ENCODE measurements around the gene TRAPPC8. TPM values are rescaled to one million over a fixed set of nuclear protein-coding genes. Genes with fewer than 3 reads are reported as not detected.
"Not testable (repeated sequence)": the region's sequence is repeated elsewhere in the genome, so short reads cannot be mapped to it uniquely, and the experiment has no call there.

TRAPPC8 gene
- total RNA-seq, 2 donors from 2014 or later = 43.1 to 49.2 TPM

GRCh38 chr18:31952223-31952622 is 9.3 kb upstream of the TRAPPC8 start:
- no peak overlapping the region for H3K27ac ChIP-seq
- no peak overlapping the region for H3K4me3 ChIP-seq
- no peaks in the 10 kb centered on the region for H3K9me3 ChIP-seq
- H3K9ac ChIP-seq (ENCODE audit: low read depth in 2 of 2, low read length in 2 of 2) = no peak overlapping the region
- TF ChIP-seq, protein P1, sequence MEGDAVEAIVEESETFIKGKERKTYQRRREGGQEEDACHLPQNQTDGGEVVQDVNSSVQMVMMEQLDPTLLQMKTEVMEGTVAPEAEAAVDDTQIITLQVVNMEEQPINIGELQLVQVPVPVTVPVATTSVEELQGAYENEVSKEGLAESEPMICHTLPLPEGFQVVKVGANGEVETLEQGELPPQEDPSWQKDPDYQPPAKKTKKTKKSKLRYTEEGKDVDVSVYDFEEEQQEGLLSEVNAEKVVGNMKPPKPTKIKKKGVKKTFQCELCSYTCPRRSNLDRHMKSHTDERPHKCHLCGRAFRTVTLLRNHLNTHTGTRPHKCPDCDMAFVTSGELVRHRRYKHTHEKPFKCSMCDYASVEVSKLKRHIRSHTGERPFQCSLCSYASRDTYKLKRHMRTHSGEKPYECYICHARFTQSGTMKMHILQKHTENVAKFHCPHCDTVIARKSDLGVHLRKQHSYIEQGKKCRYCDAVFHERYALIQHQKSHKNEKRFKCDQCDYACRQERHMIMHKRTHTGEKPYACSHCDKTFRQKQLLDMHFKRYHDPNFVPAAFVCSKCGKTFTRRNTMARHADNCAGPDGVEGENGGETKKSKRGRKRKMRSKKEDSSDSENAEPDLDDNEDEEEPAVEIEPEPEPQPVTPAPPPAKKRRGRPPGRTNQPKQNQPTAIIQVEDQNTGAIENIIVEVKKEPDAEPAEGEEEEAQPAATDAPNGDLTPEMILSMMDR (IDR thresholded peaks at IDR 0.05) = no peak
- DNase-seq = no peak
- intact Hi-C loops (cut with DNase I) = no loop called here
- no peaks in the 10 kb centered on the region for H3K36me3 ChIP-seq
- no peaks in the 10 kb centered on the region for H3K4me1 ChIP-seq
- no peaks in the 10 kb centered on the region for H3K27me3 ChIP-seq

DNA sequence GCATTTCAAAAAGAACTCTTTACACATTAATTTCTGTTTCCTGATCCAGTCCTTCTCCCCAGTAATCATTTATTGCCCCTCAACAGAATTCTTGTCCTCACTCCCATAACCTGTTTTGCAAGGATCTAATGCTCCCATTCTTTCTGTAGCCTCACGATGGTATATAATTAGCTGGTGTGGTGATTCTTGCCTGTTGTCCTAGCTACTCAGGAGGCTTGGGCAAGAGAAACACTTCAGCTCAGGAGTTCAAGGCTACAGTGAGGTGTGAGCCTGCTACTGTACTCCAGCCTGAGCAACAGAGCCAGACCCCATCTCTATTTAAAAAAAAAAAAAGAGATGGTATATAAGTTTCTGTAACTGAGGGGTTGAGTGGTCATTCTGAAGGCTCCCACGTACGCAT is 7.7 kb upstream of the TRAPPC8 start:
- Histone ChIP-seq H3K9me3 (no peaks in the 10 kb centered on the region), H3K27ac (no peak overlapping the region), H3K36me3 (no peaks in the 10 kb centered on the region), H3K4me3 (no peak overlapping the region), H3K4me1 (no peaks in the 10 kb centered on the region), H3K27me3 (no peaks in the 10 kb centered on the region), H3K9ac (ENCODE audit: low read depth in 2 of 2, low read length in 2 of 2) (no peak overlapping the region)
- TF ChIP-seq, protein P1 (IDR thresholded peaks at IDR 0.05) = no peak
- intact Hi-C loops (cut with DNase I) = no loop called here
- no peak for DNase-seq

DNA sequence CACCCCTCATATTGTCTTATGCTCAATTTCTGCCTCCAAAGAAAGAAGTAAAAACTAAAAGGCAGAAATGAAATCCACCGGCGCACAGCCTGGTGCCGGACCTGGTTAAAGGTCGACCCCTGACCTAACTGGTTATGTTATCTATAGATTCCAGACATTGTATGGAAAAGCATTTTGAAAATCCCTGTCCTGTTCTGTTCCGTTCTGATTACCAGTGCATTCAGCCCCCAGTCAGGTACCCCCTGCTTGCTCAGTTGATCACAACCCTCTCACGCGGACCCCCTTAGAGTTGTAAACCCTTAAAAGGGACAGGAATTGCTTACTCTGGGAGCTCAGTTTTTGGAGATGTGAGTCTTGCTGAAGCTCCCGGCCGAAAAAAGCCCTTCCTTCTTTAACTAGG is 5.4 kb upstream of the TRAPPC8 start:
- not testable (repeated sequence) for H3K27me3 ChIP-seq; H3K4me1 ChIP-seq; H3K9ac ChIP-seq (ENCODE audit: low read depth in 2 of 2, low read length in 2 of 2); DNase-seq; H3K27ac ChIP-seq; H3K36me3 ChIP-seq; H3K4me3 ChIP-seq; H3K9me3 ChIP-seq
- intact Hi-C loops (cut with DNase I) = loop anchor here (10.0 kb wide), 1 partner anchor 146 kb away; the partner anchor contains the start of gene RNF138

GRCh38 chr18:31946305-31947046 is 3.5 kb upstream of the TRAPPC8 start:
- Histone ChIP-seq H3K4me1 (peaks cover 1% of the 10 kb centered on the region), H3K36me3 (no peaks in the 10 kb centered on the region), H3K27me3 (no peaks in the 10 kb centered on the region), H3K27ac (no peak overlapping the region), H3K9me3 (no peaks in the 10 kb centered on the region), H3K9ac (ENCODE audit: low read depth in 2 of 2, low read length in 2 of 2) (no peak overlapping the region), H3K4me3 (no peak overlapping the region)
- TF ChIP-seq, protein P1 (IDR thresholded peaks at IDR 0.05) = no peak
- intact Hi-C loops (cut with DNase I) = loop anchor here (10.0 kb wide), 1 partner anchor 148 kb away; the partner anchor contains the start of gene RNF138
- no peak for DNase-seq

- H3K4me1 ChIP-seq = peaks cover 9% of the 10 kb centered on the region
- intact Hi-C loops (cut with DNase I) = loop anchor here (10.0 kb wide), 1 partner anchor 151 kb away; the partner anchor contains the start of gene RNF138
- no peak for DNase-seq
- H3K27me3 ChIP-seq = no peaks in the 10 kb centered on the region
- H3K36me3 ChIP-seq = no peaks in the 10 kb centered on the region
- peak overlapping the region in 1 of 2 donors; percentile 91 for H3K9ac ChIP-seq (ENCODE audit: low read depth in 2 of 2, low read length in 2 of 2)
- H3K9me3 ChIP-seq = no peaks in the 10 kb centered on the region
- TF ChIP-seq, protein P1 (IDR thresholded peaks at IDR 0.05) = no peak
- H3K27ac ChIP-seq = peak overlapping the region; percentile 84
- H3K4me3 ChIP-seq = peak overlapping the region; percentile 53
Observed at GRCh38 chr18:31943878-31944816, 1.2 kb upstream of the TRAPPC8 start.
